WERI-Rb-1 (cell line): ENCODE data around the gene GNAI2.

Source experiments
- DNase-seq: peaks from one replicate; pipeline ENCODE4 v3.0.0-alpha.2; 2020
- H3K27ac ChIP-seq: fragments of 250-450 bp; sonication (Bioruptor Pico); 2 replicates; pipeline ENCODE4 v1.5.1; 2020; ENCODE audit warnings: mild to moderate bottlenecking, moderate library complexity
- H3K27me3 ChIP-seq: fragments of 250-450 bp; sonication (Bioruptor Pico); 2 replicates; pipeline ENCODE4 v1.5.1; 2021; ENCODE audit warnings: mild to moderate bottlenecking, low read depth, moderate library complexity; ENCODE audit not compliant: insufficient read depth, severe bottlenecking
- H3K36me3 ChIP-seq: fragments of 250-450 bp; sonication (Bioruptor Pico); 2 replicates; pipeline ENCODE4 v1.5.1; 2020; ENCODE audit warnings: mild to moderate bottlenecking, moderate library complexity
- H3K4me3 ChIP-seq: 2 replicates; pipeline ENCODE4 v1.5.1; 2011; ENCODE audit warnings: low read depth, mild to moderate bottlenecking, control low read depth, low read length
- H3K9me3 ChIP-seq: fragments of 250-450 bp; sonication (Bioruptor Pico); 2 replicates; pipeline ENCODE4 v1.5.1; 2021; ENCODE audit warnings: mild to moderate bottlenecking, moderate library complexity; ENCODE audit not compliant: severe bottlenecking
- CTCF ChIP-seq: IDR thresholded peaks from 2 replicates; pipeline ENCODE4 v1.5.1; 2011; ENCODE audit warnings: low read depth, mild to moderate bottlenecking, control low read depth, inconsistent platforms, low read length

GNAI2 gene

GRCh38 chr3:50297896-50298725 is 62.1 kb downstream of the GNAI2 start:
- H3K4me3 ChIP-seq, result peak overlapping the region; percentile 86
- DNase-seq, result no peak
- no peak for TF ChIP-seq CTCF
- peak overlapping the region; percentile 64 for H3K27ac ChIP-seq
- H3K9me3 ChIP-seq, result no peaks in the 10 kb centered on the region
- no peaks in the 10 kb centered on the region for H3K27me3 ChIP-seq
- no peaks in the 10 kb centered on the region for H3K36me3 ChIP-seq

DNA sequence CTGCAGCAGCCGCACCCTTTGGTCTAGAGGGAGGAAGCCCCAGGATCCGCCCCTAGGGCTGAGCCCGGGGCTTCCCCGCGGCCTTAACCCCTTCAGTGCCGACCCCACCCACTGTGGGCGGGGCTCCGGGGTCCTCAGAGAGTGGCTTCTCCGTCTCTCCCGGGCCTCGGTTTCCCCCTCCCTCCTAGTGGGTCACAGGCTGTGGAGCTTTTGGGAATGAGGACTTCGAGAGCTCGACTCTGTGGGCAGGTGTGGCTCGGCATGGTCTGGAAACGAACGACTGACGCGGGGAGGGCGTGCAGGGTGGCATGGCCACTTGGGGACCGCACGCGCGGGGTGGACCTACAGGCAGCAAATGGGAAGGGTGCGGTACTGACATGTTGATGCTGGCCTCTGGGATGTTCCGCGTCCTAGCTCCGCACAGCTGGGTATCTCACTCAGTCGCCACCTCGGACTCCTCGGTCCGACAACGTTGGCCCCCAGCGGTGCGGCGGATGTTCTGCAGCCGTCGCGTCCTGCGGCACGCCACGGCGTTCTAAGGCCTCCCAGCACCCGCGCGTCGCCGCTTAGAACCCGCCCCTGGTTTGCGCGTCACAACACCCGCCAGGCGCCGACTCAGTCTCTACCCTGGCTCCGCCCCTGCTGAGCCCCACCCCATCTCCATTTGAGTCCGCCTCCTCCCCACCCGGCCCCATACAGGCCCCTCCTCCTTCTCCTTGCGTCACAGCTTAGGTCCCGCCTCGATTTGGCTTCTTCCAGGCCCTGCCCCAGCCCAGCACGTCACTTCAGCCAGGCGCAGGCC is 63.0 kb downstream of the GNAI2 start, which contains the start of the genes HYAL3 and NAA80:
Gene HYAL3, minus strand, starts transcription at position 570 of the 802 bp plus-strand sequence. CDS start 3,803 bp downstream, outside the sequence.
Gene NAA80, minus strand, starts transcription at position 570 of the 802 bp plus-strand sequence. CDS start 1,942 bp downstream, outside the sequence.
- peak; percentile 37 for TF ChIP-seq CTCF
- Histone ChIP-seq H3K9me3 (no peaks in the 10 kb centered on the region), H3K4me3 (peak within 1 kb of the TSS; percentile 86), H3K27me3 (no peaks in the 10 kb centered on the region), H3K36me3 (no peaks in the 10 kb centered on the region), H3K27ac (peak within 1 kb of the TSS; percentile 73)
- DNase-seq, result peak; percentile 99

DNA sequence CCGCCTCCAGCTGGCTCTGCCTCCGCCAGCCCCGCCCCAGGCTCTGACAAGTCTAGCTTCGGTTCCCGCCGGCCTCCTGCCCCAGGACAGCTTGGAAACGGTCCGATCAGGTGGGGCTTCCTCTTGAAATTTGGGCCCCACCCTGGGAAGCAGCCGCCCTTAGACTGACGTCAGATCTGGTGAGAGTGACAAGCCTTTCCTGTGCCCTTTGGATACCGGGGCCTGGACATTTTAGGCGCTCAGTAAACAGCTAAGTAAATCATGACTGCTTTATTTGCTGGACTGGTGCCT is 63.6 kb downstream of the GNAI2 start:
- Histone ChIP-seq H3K27ac (peak overlapping the region; percentile 73), H3K4me3 (peak overlapping the region; percentile 86), H3K9me3 (no peaks in the 10 kb centered on the region), H3K36me3 (no peaks in the 10 kb centered on the region), H3K27me3 (no peaks in the 10 kb centered on the region)
- DNase-seq, result no peak
- no peak for TF ChIP-seq CTCF

DNA sequence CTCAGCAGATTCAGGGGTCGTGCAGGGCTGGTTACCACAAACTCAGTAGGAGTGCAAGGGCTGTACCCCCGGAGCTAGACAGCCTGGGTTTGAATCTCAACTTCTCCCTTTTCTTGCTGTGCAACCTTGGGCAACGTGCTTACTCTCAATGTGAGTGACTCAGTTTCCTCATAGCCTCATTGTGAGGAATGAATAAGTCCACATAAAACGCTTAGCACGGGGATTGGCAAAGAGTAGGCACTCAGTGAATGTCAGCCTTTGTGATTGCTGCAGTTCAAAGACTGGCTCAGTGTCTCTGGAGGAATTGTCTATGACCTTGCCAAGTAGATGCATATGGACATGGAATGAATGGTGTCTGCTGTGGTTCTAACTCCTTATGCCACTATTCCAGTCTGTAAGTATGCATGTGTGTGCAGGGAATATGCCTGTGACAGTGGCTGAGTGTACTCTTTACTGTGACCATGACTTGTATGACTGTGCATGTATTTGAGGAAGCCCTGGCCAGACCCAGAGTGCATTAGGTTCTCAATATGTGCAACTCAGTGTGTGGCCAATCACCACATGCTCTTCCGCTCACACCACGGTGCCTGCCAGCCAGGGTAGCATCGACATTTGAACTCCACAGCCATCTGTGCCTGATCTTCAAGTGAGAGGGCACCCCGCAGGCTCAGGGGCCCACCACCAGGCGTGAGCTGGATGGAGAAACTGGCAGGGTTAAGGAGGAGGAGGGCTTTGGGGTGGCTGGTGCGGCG is 64.1 kb downstream of the GNAI2 start:
- DNase-seq, result no peak
- TF ChIP-seq CTCF, result no peak
- Histone ChIP-seq H3K27me3 (no peaks in the 10 kb centered on the region), H3K9me3 (no peaks in the 10 kb centered on the region), H3K36me3 (no peaks in the 10 kb centered on the region), H3K4me3 (peak overlapping the region; percentile 86), H3K27ac (peak overlapping the region; percentile 73)

DNA sequence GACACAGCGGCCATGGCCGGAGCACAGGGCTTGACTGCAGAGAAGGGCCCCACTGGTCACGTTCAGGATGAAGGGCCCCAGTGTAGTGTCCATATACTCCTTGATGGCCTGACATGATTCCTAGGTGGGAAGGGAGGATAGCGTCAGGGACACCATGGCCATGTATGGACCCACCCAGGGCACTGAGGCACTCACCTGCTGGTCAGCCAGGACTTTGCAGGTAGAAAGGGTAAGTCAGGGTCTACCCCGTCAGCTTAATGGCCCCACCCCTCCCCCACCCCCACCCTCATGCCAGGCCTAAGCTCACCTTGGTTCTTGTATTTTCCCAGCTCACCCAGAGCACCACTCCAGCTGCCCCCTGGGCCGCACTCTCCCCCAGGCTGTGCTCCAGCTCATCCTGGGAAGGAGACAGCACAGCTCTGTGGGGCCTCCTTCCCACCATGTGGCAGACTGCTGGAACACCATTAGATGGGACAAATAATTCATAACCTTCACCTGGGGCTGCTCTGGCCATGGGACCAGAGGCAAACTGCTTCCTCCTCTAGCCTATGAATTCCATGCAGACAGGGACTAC is 64.8 kb downstream of the GNAI2 start:
- TF ChIP-seq CTCF, result no peak
- no peak for DNase-seq
- Histone ChIP-seq H3K36me3 (no peaks in the 10 kb centered on the region), H3K9me3 (no peaks in the 10 kb centered on the region), H3K27me3 (no peaks in the 10 kb centered on the region), H3K4me3 (no peak overlapping the region), H3K27ac (no peak overlapping the region)
